Progenitor cell of endocrine pancreas (in vitro differentiated cells): ENCODE measurements around the gene PCLO. TPM values are rescaled to one million over a fixed set of nuclear protein-coding genes. Genes with fewer than 3 reads are reported as not detected.

Source experiments
- DNase-seq: peaks from one replicate; pipeline ENCODE4 v3.0.0; 2021; ENCODE audit warnings: low spot score; ENCODE audit not compliant: unreplicated experiment
- H3K27ac Mint-ChIP-seq: 2 replicates; pipeline ENCODE4 v1.8.0; 2021; ENCODE audit warnings: mild to moderate bottlenecking, moderate library complexity, mixed read lengths
- H3K27me3 Mint-ChIP-seq: 2 replicates; pipeline ENCODE4 v1.8.0; 2021; ENCODE audit warnings: mixed read lengths
- H3K36me3 Mint-ChIP-seq: 2 replicates; pipeline ENCODE4 v1.8.0; 2022; ENCODE audit warnings: mixed read lengths; ENCODE audit not compliant: insufficient read depth
- H3K4me1 Mint-ChIP-seq: 2 replicates; pipeline ENCODE4 v1.8.0; 2021; ENCODE audit warnings: low read depth, mixed read lengths
- H3K4me3 Mint-ChIP-seq: 2 replicates; pipeline ENCODE4 v1.8.0; 2021; ENCODE audit warnings: low read depth, mild to moderate bottlenecking, moderate library complexity, mixed read lengths
- H3K9me3 Mint-ChIP-seq: 2 replicates; pipeline ENCODE4 v1.8.0; 2021; ENCODE audit warnings: low read depth, mixed read lengths
- CTCF ChIP-seq: fragments of 200-600 bp; sonication (generic); IDR thresholded peaks from one replicate; pipeline ENCODE4 v1.5.0; 2021; ENCODE audit warnings: antibody characterized with exemption, mild to moderate bottlenecking; ENCODE audit not compliant: unreplicated experiment
- total RNA-seq: library from RNA; stranded (reverse); gene quantifications from 2 replicates; pipeline ENCODE4 v1.2.1, GENCODE V29; 2021

Gene PCLO
- total RNA-seq, 1 donor from 2014 or later = 11.9 TPM

GRCh38 chr7:82762880-82763279, 399.8 kb downstream of the PCLO start:
- H3K27ac Mint-ChIP-seq = no peak overlapping the region
- peaks cover 12% of the 10 kb centered on the region for H3K4me1 Mint-ChIP-seq
- no peak for TF ChIP-seq CTCF
- DNase-seq = no peak
- H3K27me3 Mint-ChIP-seq = no peaks in the 10 kb centered on the region
- no peaks in the 10 kb centered on the region for H3K9me3 Mint-ChIP-seq
- no peak overlapping the region for H3K4me3 Mint-ChIP-seq
- H3K36me3 Mint-ChIP-seq = no peaks in the 10 kb centered on the region

- Mint-ChIP-seq H3K9me3 (no peaks in the 10 kb centered on the region), H3K36me3 (no peaks in the 10 kb centered on the region), H3K4me1 (peaks cover 12% of the 10 kb centered on the region), H3K4me3 (no peak overlapping the region), H3K27ac (no peak overlapping the region), H3K27me3 (no peaks in the 10 kb centered on the region)
- no peak for DNase-seq
- no peak for TF ChIP-seq CTCF
Measured at GRCh38 chr7:82760831-82761230, 401.9 kb downstream of the PCLO start.

- Mint-ChIP-seq H3K27ac (no peak overlapping the region), H3K4me3 (no peak overlapping the region), H3K36me3 (no peaks in the 10 kb centered on the region), H3K27me3 (no peaks in the 10 kb centered on the region), H3K9me3 (no peaks in the 10 kb centered on the region), H3K4me1 (peaks cover 12% of the 10 kb centered on the region)
- DNase-seq = no peak
- no peak for TF ChIP-seq CTCF
Measured at GRCh38 chr7:82760074-82760473, 402.6 kb downstream of the PCLO start.

GRCh38 chr7:82755705-82756551, 406.8 kb downstream of the PCLO start:
- H3K36me3 Mint-ChIP-seq = no peaks in the 10 kb centered on the region
- no peak for DNase-seq
- no peak overlapping the region for H3K27ac Mint-ChIP-seq
- no peak for TF ChIP-seq CTCF
- H3K4me1 Mint-ChIP-seq = peaks cover 12% of the 10 kb centered on the region
- no peak overlapping the region for H3K4me3 Mint-ChIP-seq
- H3K27me3 Mint-ChIP-seq = no peaks in the 10 kb centered on the region
- H3K9me3 Mint-ChIP-seq = no peaks in the 10 kb centered on the region

GRCh38 chr7:82750007-82750406, 412.7 kb downstream of the PCLO start:
- DNase-seq = no peak
- no peak overlapping the region for H3K4me3 Mint-ChIP-seq
- no peak overlapping the region for H3K27ac Mint-ChIP-seq
- no peak for TF ChIP-seq CTCF
- no peaks in the 10 kb centered on the region for H3K36me3 Mint-ChIP-seq
- H3K27me3 Mint-ChIP-seq = no peaks in the 10 kb centered on the region
- H3K4me1 Mint-ChIP-seq = peaks cover 3% of the 10 kb centered on the region
- no peaks in the 10 kb centered on the region for H3K9me3 Mint-ChIP-seq
